Measurements from ENCODE around the gene ACAP3. TPM values are rescaled to one million over a fixed set of nuclear protein-coding genes. Genes with fewer than 3 reads are reported as not detected.

ACAP3 gene
- total and polyA plus RNA-seq, 2 experiments from 2014 or later: 8.1 to 31.9 TPM

- Histone ChIP-seq H4K20me1 (replicated peaks; ENCODE audit: insufficient read depth) (peaks cover 18% of the 10 kb centered on the region), H3K27ac (ENCODE audit: low read depth) (no peak overlapping the region), H3F3A (replicated peaks; ENCODE audit: low read depth) (0 out of 2 replicates have a peak, but pooled peaks cover 4% of the 10 kb centered on the region), H3K4me3 (peak overlapping the region; percentile 90), H3K27me3 (ENCODE audit: insufficient read depth) (no peaks in the 10 kb centered on the region), H3K36me3 (ENCODE audit: insufficient read depth) (no peaks in the 10 kb centered on the region), H3K9me2 (ENCODE audit: insufficient read depth) (no peaks in the 10 kb centered on the region), H3K79me2 (replicated peaks; ENCODE audit: insufficient read depth) (peaks cover 40% of the 10 kb centered on the region), H3K4me2 (peak overlapping the region; percentile 92), H3K4me1 (ENCODE audit: insufficient read depth) (no peaks in the 10 kb centered on the region; the same call in 1 of the 2 replicates), H2AFZ (no peak overlapping the region)
- Mint-ChIP-seq H3K36me3 (ENCODE audit: low read depth) (peaks cover 16% of the 10 kb centered on the region; the same call in 2 of the 3 replicates), H3K4me1 (peaks cover 25% of the 10 kb centered on the region), H3K27ac (peak overlapping the region; percentile 82), H3K9me3 (peaks cover 3% of the 10 kb centered on the region; the same call in 1 of the 3 replicates), H3K4me3 (peak overlapping the region; percentile 88), H3K27me3 (ENCODE audit: insufficient read depth, low read depth, poor library complexity) (peaks cover 9% of the 10 kb centered on the region)
- TF ChIP-seq ETS1 (IDR thresholded peaks at IDR 0.05): no peak
- TF ChIP-seq REST (IDR thresholded peaks at IDR 0.05; ENCODE audit: unreplicated experiment): no peak
- no peak for TF ChIP-seq EZH2 (IDR thresholded peaks at IDR 0.05; ENCODE audit: low read depth, unreplicated experiment)
- no peak for TF ChIP-seq CTCF (conservative IDR thresholded peaks at IDR 0.05; ENCODE audit: low read depth in 2 of 2)
- no peak for TF ChIP-seq STAT1 (IDR thresholded peaks at IDR 0.05; ENCODE audit: unreplicated experiment)
- no peak for TF ChIP-seq EZH2phosphoT487 (IDR thresholded peaks at IDR 0.05; ENCODE audit: unreplicated experiment)
- no peak for TF ChIP-seq NANOG (IDR thresholded peaks at IDR 0.05; ENCODE audit: borderline replicate concordance)
- no peak for TF ChIP-seq JUNB (IDR thresholded peaks at IDR 0.05; ENCODE audit: unreplicated experiment)
- no peak for TF ChIP-seq CREB1 (CRISPR knock-in tag; IDR thresholded peaks at IDR 0.05; ENCODE audit: low read depth)
- TF ChIP-seq ZNF114 (CRISPR knock-in tag; IDR thresholded peaks at IDR 0.05): no peak
- TF ChIP-seq POLR2AphosphoS5 (IDR thresholded peaks at IDR 0.05; ENCODE audit: low read depth): no peak
- TF ChIP-seq ZNF462 (CRISPR knock-in tag; IDR thresholded peaks at IDR 0.05): no peak
- no peak for TF ChIP-seq ZNF331 (CRISPR knock-in tag; IDR thresholded peaks at IDR 0.05; ENCODE audit: low read depth)
- no peak for ATAC-seq
- DNase-seq (ENCODE audit: low spot score): no peak
Observed at GRCh38 chr1:1272341-1273208, 35.2 kb downstream of the ACAP3 start.

Data from GM23338 (cell line).